GM21390 (cell line): ENCODE measurements around the gene CCDC24.

ENCODE experiments used
- ATAC-seq: cut with Tn5 transposase; IDR thresholded peaks from one replicate; pipeline ENCODE4 v1.9.1; 2021; ENCODE audit not compliant: unreplicated experiment

CCDC24 gene

DNA sequence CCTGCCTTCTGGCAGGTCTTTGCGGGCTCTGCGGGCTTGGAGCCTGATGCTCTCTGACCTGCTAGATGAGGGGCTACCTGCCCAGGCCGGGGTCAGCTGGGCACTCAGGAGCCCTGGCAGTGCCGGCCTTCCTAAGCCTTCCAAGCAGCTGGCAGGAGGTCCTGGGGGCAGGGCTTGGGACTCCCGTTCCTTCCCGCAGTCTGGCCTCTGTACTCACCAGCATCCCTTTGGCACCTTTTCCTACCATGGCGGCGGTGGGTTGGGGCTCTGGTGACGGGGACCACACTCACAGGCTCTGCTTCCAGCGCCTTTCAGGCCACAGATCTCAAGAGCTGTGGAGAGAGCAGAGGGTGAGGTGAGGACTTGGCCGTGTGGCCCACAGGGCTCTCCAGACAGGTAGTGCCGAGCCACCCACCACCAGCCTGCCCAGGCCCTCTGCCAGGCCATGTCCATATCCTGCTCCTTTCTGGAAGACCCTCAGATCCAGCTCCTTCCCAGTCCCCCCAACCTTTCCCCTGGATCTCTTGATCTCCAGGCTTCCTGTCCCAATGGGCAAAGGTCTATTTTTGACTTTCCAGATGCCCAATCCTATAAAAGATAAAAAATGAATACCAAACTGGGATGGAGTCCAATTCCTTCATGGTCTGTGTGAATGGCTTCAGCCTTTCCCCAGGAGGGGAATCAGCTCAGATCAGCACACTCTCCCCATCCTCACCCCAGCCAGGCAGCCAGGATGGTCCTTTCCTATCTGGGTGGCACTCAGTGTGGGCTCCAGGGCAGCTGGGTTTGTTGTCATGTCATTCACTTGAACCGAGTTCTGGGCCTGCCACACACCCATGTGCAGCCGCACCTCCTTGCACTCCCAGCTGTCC lies 32.9 kb downstream of the CCDC24 start:
- no peak for ATAC-seq

DNA sequence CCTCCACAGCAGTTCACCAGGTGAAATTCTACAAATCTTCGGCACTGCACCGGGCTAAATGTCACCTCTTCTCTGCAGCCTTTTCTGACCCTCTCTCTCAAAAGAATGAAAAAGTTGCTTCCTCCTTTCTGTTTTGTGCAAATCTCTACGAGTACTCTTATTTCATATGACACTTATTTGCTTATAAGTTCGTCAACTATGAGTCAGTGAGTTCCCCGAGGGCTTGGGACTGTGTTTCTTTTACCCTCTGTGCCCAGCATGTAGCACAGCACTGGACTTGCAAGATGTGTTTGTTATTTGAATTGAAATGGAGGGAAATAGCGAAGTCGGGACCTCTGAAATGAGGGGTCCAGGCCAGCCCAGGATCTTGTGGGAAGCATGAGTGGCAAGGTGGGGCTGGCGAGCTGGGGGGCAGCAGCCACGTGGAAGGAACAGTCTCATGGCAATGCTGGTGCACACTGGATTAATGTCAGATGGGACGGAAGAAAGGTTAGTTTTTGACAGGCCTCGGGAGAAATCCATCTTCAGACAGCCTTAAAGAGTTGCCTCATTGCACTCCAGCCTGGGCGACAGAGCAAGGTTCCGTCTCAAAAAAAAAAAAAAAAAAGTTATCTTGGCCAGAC lies 33.6 kb downstream of the CCDC24 start:
- ATAC-seq, result no peak

DNA sequence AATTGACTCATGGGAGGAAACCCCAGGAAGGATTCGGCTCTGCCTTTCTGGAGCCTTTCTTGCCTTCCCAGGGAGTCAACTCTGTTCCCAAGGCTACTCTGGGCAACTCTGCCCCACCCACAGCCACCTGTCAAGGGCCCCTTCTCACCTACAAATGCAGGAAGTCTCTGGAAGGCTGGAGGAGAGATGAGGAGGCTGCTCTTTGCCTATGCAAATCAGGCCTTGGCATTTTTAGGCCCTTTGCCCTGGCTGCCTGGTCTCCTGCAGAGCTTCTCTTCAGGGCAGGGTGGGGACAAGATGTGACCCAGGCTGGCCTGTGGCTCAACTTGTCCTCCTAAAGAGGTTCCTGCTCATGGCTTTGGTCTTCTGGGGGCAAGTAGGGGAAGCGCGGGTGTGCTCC lies 34.4 kb downstream of the CCDC24 start:
- no peak for ATAC-seq

DNA sequence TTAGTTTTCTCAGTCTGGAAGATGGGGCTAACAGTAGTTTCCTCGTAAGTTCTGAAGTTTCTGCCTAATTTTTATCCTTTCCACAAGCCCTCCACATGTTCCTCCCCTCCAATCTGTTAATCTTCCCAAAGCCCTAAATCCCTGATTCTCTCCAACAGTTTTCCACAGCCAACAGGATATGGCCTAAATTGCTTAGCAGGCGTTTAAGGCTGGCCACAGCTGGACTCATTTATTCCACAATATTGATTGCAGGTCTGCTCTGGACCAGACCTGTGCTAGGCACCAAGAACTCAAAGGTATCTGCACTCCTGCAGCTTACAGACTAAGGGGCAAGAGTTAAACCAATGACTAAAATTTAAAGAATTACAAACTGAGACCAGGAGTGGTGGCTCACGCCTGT lies 35.9 kb downstream of the CCDC24 start:
- ATAC-seq, result no peak

DNA sequence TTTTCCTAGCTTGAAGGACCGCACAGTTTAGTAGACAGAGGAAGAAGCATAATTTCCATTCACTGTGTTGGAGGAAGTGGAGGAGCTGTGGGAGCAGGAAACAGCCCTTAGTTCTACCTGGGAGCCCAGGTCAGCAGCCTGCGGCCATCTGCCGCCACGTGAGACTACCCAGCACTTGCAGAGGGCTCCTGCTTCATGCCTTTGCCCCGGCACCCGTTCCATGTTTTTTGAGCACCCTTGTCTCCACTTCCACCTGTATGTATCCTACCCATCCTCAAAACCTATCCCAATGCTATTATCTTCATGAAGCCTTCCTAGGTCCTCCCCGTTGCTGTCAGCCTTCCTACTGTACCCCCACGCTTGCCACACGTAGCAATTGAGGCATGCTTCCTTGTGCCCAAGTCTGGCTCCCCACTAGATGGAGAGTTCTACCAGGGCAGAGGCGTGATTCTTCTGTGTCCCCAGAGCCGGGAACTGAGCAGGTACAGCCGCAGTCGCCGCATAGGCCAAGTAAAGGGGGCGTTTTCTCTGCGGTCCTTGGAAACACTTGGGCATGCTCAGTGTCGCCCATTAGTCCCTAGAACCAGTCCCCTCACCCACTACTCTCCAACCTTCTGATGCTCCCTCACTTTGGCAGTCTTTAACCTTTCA lies 38.0 kb downstream of the CCDC24 start:
- peak; percentile 25 for ATAC-seq

DNA sequence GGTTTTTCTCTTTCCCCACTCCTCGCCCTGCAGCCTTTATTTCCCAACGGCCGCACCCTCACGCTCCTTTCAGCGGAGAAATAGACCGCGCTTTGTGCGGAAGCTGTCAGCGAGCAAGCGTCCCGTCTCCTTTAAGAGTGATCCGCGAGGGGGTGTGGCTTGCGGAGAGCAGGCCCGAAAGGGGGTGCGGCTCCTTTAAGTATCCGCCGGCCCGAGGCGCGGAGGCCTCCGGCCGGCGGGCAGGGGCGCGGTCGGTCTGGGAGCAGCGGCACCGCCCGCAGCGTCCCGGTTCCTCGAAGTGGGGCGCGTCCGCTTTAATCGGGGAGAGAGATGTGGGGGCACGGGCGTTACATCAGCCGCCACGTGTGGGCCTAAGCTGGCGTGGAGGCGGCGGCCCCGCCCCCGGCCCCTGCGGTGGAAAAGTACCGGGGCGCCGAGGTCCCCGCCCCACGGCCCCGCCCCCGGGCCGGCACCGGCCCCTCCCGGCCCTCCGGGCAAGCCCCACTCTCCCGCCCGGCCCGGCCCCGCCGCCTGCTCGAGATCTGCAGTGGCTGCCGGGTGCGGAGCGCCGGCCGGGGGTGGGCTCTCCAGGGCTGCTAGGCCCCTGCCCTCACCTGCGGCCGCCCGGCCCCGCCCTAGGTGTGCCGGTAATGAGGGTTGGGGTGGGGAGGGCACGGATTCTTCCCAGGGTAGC lies 38.7 kb downstream of the CCDC24 start:
- peak; percentile 82 for ATAC-seq

DNA sequence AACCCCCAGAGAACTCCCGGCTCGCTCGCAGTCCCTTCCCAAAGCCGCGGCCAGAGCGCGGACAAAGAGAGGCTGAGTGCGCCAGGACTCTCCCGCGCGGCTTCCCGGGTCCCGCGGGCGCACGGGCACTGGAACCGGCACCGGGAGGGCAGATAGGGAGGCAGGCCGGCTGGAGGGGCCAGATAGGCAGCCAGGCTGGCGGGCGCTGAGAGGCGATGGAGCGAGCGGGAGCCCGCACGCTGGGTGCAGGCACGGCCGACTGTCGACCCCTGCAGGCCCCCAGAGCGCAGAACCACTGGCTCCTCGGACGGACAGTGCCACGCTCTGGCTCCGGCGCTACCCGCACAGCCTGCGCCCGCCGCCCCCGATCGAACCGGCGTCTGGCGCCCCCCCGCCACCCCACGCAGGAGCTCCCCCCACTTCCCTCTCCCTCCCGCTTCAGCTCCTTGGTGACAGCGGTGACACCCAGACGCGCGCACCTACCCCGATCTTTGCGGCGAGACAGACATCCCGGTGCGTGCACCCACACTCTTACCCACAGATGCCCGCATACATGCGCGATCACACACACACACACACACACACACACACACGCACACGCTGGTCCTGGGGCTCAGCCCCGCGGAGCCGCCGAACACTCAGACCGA lies 39.3 kb downstream of the CCDC24 start:
- peak; percentile 11 for ATAC-seq

DNA sequence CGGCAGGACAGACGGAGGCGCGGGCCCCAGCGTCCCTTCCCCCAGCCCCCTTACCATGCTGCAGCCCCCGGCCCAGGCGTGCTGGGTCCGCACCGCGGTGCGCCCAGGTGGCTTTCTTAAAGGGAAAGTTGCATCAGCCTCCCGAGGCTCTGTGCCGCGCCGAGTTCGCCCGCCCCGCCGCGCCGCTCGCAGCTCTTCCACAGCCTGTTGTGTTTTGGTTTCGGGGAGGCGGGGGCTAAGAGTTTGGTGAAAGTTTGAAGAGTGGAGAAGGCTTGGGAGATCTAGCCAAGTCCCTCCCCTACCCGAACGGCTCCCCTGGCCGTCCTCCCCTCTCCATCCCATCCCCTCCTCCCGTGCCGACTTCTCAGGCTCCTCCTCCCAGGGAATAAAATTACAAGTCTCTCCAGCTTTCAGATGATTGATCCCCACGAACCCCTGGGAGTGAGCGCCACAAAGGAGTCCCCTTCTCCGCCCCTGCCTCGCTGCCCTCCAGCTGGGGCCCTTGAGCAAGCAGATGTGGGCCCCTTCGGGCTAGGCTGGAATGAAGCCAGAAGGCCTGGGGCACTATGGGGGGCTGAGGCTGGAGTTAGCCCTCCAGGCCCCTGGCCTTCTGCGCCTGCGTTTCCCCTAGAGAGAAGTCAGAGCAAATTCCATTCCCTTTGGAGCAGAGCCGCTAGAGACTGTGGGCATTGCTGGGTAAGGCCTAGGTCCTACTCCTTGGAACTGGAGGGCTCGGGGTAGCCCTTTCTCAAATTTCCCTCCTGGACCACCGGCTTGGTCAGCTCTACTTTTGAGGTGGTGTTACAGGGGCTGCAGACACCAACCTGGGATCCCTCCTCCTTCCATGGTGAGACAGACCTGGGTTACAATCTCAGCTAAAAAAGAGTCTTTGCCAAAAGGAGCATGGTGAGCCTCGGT lies 40.1 kb downstream of the CCDC24 start, which contains the start of gene SLC6A9:
Gene SLC6A9, minus strand, starts transcription at position 211 of the 918 bp plus-strand sequence. CDS start 7,185 bp downstream, outside the sequence.
- no peak for ATAC-seq

DNA sequence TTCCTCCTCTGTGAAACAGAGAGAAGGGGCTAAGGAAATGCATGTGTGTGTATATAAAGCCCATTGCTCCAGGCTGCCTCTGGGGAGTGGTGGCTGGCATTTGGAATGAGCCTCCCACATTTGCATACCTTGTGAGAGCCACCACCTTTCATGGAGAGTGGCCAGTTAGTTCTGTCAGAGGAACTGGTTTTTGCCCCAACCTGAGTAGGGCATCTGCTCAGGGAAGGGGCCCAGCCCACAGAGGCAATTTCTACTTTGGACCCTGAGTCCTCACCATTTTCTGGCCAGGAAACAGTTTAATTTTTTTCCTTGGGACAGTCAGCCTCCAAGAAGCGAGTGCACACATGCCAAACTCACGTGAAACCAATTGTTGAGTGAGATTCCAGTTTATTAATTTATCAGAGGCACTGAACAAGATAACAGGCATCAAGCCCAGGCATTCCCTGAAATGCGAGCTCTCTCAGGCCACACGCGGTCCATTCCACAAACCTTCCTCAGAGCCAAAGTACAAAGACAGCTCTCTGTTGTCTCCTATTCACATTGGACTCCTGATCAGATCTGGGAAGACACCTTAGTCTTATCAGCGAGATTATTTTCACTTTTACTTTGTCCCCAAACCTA lies 40.9 kb downstream of the CCDC24 start:
- no peak for ATAC-seq

DNA sequence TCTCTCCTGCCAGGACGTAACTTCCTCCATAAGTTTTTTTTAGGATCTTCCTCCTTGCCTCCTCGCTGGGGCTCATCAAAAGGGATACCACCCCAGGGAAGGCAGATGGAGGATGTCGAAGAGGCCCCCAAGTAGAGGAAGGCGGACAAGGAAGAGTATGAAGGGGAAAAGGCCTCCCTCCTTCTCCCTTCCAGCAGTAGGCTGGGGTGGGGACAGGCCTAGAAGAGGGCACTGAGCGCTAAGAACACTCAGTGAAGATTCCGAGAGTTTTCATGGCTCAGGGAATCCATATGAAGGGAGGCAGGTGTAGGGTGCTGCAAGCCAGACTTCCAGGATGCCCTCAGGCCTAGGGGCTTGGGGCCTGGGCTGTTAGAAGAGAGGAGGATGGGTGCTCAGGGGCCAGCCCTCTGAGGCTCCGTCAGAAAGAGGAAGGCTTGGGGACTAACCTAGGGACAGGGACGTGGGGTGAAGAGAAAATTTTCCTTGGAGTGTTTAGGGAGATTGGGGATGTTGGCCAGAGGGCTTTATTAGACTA lies 41.7 kb downstream of the CCDC24 start:
- no peak for ATAC-seq

DNA sequence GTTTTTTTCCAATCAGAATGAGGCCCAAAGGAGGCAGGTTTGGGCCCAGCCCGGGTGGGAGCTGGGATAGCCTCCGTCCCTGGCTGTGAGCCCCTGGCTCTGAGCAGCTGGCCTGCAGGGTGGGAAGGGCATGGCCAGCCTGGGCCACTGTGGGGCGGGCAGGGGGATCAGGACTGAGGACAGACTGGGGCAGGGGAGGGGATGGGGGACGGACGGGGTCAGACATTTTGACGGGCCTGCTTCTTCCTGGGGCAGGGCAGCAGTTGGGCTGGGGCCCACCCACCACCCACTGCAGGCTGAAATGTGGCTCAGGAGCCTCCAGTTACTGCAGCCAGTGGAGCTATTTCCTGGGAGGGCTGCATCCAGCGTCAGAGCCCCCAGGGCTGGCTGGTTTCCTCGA lies 42.4 kb downstream of the CCDC24 start:
- ATAC-seq, result no peak

DNA sequence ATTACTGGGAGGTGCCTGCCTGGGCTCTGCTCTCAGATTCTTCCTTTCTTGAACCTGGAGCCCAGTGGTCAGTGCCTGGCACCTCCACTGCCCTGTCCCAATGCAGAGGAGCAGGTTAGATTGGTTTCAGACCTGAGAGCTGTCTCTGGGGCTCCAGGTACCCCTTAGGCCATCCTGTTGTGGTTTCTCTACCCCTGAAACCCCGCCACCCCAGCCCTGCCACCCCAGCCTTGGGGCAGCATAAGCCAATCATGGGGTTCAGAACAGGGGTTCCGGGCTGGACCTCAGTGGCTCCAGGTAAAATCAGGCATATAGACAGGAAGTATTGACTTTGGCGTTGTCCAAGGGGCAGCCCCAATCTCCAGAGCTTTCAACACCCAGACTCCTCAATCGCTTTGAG lies 43.0 kb downstream of the CCDC24 start:
- ATAC-seq, result no peak

DNA sequence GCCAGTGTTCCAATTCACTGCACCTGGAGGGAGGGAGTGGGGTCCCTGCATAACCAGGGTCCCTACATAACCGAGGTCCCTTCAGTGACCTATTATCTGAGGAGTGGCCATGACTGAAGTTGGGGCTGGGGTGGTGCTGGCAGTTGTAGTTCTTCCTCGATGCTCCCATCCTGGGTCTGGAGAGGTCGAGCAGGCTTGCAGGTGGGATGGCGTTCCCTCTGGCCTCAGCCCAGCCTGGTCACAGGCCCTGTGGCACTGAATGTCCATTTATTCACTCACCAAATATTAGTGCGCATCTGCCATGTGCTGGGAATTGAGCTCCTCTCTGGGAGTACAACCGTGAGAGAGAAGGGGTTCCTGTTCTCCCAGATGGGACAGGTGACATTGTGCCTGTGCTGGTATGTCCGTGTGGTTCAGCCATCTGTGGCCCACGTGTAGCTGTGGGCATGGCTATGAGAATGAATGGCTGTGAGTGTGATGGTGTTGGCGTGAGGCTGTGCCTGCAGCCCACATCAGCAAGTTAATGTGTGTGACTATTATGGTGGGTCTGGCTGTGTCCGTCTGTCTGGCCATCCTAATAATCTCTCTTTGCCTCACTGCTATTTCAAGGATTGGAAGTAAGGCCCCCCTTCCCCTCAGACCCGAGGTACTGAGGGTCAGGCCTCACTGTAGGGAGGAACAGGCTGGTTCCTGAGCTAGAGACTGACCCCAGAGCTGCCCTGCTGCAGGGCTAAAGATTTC lies 43.7 kb downstream of the CCDC24 start:
- ATAC-seq, result no peak

DNA sequence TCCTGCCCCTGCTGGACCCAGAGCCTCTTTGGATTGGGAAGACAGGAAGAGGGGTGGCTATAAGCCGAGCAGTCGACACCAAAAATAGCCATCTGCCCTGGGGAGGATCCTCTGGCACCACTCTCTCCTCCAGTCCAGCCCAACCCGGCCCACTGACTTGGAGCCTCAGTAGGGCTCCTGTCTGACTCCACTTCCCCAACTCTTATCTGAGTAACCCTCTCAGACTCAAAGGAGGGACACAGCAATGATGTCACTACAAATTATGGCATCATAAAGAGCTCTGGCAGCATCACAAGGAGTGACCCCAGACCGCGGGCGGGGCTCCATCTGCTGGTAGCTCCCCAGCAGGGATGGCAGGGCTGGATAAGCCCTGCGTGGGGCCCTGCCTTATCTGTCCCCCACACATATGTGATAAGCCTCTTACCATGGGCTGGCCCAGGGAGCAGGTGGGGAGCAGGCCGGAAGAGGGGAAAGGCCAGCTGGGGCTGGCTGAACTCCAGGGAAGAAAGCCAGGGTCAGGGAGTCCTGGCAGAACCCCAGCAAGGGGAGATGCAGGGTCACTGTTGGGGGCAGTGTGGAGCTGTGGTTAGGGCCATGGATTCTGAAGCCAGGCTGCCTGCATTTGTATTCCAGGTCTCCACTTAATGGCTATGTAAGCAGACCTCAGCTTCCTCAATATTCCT lies 44.5 kb downstream of the CCDC24 start:
- ATAC-seq, result no peak

DNA sequence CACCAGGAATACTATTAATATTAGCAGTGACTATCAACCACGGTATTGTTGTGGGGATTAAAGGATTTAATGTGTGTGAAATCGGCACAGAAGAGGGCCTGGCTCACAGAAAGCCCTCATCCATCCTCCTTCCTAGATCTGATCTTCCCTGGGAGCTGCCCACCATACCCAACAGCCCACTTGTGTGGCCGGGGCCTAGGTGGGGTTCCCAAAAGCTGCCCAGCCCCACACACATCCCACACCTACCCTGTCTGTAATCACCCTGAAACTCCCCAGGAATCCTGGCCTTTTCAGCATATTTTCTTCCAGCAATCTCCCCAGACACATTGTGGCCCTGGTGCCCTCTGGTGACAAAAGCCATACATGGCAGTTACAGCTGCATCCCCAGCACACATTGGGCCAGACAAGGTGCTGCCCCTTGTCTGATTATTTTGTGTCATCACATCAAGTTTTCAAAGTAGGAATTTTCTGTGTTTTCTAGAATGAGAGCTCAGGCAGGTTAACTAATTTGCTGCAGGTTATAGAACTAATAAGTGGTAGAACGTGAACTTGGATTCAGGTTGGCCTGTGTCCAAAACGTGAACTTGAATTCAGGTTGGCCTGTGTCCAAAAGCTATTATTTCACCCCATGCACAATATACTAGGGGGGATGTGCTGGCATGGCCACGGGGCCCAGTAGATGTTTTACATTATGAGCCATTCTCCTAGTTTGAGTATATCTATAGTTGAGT lies 45.2 kb downstream of the CCDC24 start:
- no peak for ATAC-seq

DNA sequence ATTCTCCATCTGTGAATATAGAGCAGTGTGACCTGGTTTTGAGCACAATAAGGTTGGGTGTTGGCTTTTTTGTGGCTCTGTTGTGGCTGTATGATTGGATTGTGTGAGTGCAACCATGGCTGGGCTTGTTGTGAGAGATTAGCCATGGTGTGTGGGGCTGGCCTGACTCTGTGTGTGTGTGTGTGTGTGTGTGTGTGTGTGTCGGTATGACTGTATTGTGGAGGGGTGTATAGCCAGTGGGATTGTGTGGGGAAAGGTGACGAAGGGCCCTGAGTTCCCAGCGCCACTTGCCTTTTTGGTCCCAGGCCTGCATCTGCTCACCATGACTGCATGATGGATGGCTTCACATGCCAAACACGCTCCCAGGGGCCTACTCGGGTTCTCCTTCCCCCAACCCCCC lies 45.8 kb downstream of the CCDC24 start:
- ATAC-seq, result no peak
